ENCODE results near the gene SNN.

Gene SNN

GRCh38 chr16:11696266-11697012 is 28.2 kb downstream of the SNN start:
- no peak for DNase-seq

- peak in 12 of 56 donors; percentile 11 to 49 (median 28) for DNase-seq
These were observed 29.1 kb downstream of the SNN start for GRCh38 chr16:11697319-11697718.

- DNase-seq, result no peak
These were observed 30.0 kb downstream of the SNN start for GRCh38 chr16:11698271-11698689.

GRCh38 chr16:11699234-11699894 is 31.1 kb downstream of the SNN start:
- DNase-seq, result peak in 2 of 56 donors; percentile 30 to 39

- no peak for DNase-seq
These were observed 32.2 kb downstream of the SNN start for GRCh38 chr16:11700264-11701029.

- no peak for DNase-seq
These were observed 37.2 kb downstream of the SNN start for GRCh38 chr16:11705311-11706025.

- peak in 8 of 56 donors; percentile 7 to 41 (median 20) for DNase-seq
These were observed 38.0 kb downstream of the SNN start for GRCh38 chr16:11706180-11706742.

- DNase-seq, result no peak
These were observed 39.5 kb downstream of the SNN start for GRCh38 chr16:11707679-11708197.

GRCh38 chr16:11708421-11708820 is 40.2 kb downstream of the SNN start:
- DNase-seq, result no peak

GRCh38 chr16:11711662-11712061 is 43.4 kb downstream of the SNN start:
- no peak for DNase-seq

GRCh38 chr16:11712122-11712521 is 43.9 kb downstream of the SNN start:
- DNase-seq, result no peak

- DNase-seq, result no peak
These were observed 47.1 kb downstream of the SNN start for GRCh38 chr16:11715246-11715947.

GRCh38 chr16:11716336-11716735 is 48.1 kb downstream of the SNN start:
- no peak for DNase-seq

- DNase-seq, result no peak
These were observed 49.6 kb downstream of the SNN start for GRCh38 chr16:11717811-11718210.

- DNase-seq, result no peak
These were observed 50.9 kb downstream of the SNN start for GRCh38 chr16:11719171-11719570.

GRCh38 chr16:11719762-11720161 is 51.5 kb downstream of the SNN start:
- no peak for DNase-seq

GRCh38 chr16:11721781-11722467 is 53.7 kb downstream of the SNN start:
- no peak for DNase-seq

GRCh38 chr16:11722468-11722808 is 54.2 kb downstream of the SNN start:
- no peak for DNase-seq

- DNase-seq, result no peak
These were observed 57.2 kb downstream of the SNN start for GRCh38 chr16:11725457-11725856.

GRCh38 chr16:11726008-11726407 is 57.8 kb downstream of the SNN start:
- DNase-seq, result no peak
